SKM-1 treated with dmso at 0.1 percent for 144 hours (cell line): Measurements from ENCODE around the gene SSR1.

ENCODE experiments used
- DNase-seq: peaks from one replicate; lab custom pipeline; 2025; ENCODE audit not compliant: unreplicated experiment; lab: John Stamatoyannopoulos, UW

The SSR1 gene

DNA sequence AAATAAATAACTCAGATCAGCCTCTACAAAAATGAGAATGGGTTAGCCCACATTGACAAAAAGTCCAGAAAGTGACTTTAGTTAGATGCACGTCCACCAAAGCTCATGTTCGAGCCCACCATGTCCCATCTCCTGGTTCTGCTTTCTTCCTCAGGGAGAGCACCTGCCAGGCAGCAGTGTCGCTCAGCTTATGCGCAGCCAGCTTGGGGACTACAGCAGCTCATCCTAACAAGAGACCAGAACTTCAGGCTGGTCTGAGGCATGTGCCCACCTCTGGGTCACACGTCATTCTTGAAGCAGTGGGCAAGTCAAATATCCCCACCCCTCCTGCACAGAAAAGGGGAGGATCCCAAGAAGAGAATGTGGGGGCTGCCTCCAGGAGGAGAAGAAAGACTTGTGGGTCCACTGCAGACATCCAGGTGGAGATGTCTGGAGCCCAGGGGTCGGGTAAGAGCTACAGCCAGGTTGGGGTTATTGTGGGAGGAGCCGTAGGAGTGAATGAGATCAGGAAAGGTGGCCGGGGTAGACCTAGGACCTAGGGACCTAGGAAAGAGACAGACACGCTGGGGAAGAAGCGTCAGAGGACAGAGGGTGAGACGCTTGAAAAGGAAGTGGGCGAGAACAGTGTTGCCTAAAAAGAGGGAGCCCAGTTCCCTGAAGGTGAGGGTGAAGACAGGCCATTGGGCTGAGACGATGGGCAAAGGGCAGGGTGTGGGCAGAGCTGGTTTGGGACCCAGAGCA is 52.5 kb downstream of the SSR1 start:
- DNase-seq, result no peak

DNA sequence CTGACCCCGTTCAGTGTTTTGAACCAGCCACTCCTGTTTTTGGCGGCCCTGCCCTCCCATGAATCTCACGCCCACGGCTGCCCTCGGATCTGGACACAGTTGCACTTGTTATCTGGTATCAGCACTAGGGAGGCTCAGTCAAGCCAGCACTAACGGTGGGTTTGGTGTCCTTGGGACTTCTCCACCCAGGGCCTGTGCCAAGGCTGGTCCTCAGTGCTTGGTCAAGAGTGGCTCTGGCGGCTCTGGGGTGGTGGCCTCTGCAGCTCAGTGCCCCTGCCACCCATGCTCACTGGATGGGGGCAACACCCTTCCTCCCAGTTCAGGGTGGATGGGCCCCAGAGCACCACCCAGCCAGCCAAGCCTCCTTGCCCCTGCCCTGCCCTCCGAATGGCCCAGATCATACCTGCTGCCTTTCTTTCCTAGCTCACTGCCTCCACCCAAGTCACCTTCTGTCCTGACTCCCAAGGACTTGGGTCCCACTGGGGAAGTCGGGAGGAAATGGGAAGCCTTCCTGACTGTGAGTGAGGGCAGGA is 54.7 kb downstream of the SSR1 start:
- DNase-seq, result no peak

DNA sequence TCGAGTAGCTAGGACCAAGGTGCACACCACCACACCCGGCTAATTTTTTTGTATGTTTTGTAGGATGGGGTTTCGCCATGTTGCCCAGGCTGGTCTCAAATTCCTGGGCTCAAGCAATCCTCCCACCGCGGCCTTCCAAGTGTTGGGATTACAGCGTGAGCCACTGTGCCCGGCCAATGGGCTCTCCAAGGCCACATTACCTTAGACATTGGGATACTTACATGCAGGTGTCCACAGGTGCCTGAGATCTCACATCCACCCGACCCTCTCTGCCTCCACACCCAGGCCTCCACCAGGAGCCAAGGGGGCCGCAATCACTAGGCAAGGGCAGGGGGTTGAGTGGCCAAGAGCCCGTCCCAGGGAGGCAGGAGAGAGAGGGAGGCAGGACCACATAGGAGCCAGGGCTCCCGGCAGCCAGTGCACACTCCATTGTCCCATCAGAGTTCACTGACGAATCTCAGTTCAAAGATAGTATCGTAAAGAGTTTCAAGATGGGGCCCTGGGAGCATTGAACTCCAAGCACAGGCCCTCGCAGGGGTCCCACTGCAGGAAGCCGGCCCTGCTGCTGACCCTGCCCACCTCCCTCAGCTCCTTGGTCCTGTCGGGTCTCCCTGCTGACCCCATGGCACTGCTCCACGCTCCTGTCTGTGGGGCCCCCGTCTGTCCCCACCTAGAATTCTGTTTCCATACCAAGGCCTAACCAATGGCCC is 55.3 kb downstream of the SSR1 start:
- DNase-seq, result no peak

DNA sequence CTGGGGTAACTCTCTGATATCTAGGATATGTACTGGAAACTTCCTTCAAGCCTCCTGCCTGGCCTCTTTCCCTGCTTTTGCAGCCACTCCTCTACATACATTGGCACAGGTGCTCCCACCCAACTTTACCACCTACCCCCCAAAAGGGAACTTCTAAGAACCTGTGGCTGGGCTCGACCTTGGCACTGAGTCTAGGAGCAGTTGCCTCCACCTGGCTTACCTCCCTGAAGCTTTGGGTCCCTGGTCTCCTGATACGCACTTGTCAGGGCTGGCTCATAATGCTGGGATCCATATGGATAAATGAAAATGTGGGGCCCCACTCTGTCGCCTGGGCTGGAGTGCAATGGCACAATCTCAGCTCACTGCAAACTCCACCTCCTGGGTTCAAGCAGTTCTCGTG is 56.2 kb downstream of the SSR1 start:
- no peak for DNase-seq

DNA sequence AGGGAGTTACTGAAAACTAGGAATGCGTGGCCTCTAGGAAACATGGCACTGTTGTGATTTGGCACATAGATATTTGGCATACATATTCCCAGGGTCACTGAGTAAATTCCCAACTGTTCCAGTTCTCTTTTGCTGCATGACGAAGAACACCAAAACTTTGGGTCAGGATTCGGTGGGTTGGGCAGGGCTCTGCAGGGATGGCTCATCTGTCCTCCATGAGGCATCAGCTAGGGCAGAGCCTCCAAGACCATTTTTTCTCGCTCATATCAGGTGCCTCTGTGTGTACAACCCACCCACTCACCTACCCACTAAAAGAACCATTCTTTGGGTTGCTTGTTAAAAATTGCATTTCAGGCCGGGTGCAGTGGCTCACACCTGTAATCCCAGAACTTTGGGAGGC is 57.1 kb downstream of the SSR1 start:
- DNase-seq, result no peak

GRCh38 chr6:7254980-7255835 is 57.8 kb downstream of the SSR1 start:
- DNase-seq, result peak; percentile 88

DNA sequence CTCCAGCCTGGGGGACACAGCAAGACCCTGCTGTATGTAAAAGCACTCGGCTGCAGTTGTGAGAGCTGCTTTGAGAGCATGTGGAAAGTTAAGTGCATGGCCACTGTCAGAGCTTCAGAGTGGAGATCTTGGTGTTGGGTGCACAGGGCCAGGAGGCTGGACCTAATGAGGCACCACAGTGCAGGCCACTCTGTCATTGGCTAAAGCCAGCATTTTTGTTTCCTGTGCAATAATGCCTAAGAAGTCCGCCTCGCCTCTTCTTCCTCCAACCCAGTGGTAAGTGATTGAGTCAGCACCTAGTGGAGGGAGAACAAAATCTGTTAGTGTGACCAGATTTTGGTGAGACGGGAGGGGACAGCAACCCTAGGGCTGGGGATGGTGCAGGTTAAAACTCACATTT is 60.6 kb downstream of the SSR1 start:
- peak; percentile 19 for DNase-seq

GRCh38 chr6:7251646-7252260 is 61.2 kb downstream of the SSR1 start:
- DNase-seq, result no peak

- DNase-seq, result no peak
Observed at GRCh38 chr6:7250812-7251211, 62.2 kb downstream of the SSR1 start.

GRCh38 chr6:7249946-7250643 is 62.9 kb downstream of the SSR1 start:
- no peak for DNase-seq

DNA sequence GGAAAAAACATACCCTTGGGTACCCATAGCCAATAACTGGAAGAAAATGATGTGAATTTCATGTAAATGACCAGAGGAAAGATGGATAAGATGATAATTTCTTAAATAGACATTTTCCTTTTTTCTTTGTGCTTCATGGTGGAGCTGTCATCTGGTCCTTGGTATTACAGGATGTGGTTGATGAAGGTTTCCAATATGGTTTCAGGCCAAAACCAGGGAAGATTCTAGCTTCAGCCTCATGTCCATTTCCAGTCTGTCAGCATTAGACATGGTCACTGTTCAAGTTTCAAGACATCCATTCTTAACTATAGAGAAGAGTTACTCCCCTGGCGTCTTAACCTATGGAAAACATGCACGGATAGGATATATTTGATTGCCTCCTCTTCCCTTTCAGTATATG is 63.6 kb downstream of the SSR1 start:
- no peak for DNase-seq

DNA sequence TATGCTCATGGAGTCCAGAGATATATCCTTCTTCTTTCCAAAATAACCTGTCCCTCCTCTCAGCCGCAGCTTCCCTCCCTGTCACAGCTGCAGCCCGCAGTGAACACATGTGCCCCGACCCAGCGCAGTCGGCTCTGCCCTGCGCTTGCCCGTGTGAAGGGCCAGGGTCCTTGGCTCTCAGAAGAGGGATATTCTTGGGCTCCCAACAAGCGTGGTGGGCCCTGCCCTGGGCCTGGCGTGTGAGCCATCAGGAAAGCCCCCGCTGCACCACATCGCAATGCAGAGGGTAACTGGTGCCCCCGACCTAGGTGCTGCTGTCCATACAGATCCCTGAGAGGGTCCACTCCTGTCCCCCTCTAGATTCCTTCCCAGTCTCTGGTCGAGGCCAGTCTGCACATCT is 65.2 kb downstream of the SSR1 start:
- no peak for DNase-seq

DNA sequence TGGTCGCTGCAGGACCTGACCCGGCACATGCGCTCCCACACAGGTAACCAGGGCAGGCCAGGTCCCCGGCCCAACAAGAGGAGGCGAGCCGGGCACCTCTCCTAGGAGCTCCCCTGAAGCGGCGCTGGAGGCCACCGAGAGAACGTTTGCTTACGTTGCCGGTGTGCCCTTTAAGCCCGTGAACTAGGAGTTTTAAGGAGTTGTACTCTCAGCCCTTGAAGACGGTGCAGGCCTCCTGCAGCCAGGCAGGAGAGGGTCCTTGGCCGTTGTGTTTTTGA is 65.9 kb downstream of the SSR1 start:
- no peak for DNase-seq

DNA sequence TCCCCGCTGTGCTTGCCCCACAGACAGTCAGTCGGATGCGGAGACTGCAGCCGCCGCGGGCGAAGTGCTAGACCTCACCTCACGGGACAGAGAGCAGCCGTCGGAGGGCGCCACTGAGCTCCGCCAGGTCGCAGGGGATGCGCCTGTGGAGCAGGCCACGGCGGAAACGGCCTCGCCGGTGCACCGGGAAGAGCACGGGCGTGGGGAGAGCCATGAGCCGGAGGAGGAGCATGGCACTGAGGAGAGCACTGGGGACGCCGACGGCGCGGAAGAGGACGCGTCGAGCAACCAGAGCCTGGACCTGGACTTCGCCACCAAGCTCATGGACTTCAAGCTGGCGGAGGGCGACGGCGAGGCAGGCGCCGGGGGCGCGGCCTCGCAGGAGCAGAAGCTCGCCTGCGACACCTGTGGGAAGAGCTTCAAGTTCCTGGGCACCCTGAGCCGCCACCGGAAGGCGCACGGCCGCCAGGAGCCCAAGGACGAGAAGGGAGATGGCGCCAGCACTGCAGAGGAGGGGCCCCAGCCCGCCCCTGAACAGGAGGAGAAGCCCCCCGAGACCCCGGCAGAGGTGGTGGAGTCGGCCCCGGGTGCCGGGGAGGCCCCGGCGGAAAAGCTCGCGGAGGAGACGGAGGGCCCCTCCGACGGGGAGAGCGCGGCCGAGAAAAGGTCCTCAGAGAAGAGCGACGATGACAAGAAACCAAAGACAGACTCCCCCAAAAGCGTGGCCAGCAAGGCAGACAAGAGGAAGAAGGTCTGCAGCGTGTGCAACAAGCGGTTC is 66.4 kb downstream of the SSR1 start:
- DNase-seq, result no peak

GRCh38 chr6:7245668-7246393 is 67.2 kb downstream of the SSR1 start:
- DNase-seq, result no peak

GRCh38 chr6:7243179-7243981 is 69.6 kb downstream of the SSR1 start:
- peak; percentile 78 for DNase-seq

- DNase-seq, result no peak
Observed at GRCh38 chr6:7242835-7243178, 70.2 kb downstream of the SSR1 start.
